SK-N-SH treated with all-trans-retinoic acid at 6 μM for 48 hours (cell line): ENCODE measurements around the gene ENTHD1.

ENCODE experiments used
- ARNTL ChIP-seq: fragments of 450-650 bp; formaldehyde crosslinking; IDR thresholded peaks from 2 replicates; pipeline ENCODE4 v1.5.0; 2020; ENCODE audit warnings: low read depth, mild to moderate bottlenecking, moderate library complexity, borderline replicate concordance
- ESRRG ChIP-seq: fragments of 250-450 bp; sonication (Bioruptor Pico); IDR thresholded peaks from 2 replicates; pipeline ENCODE4 v1.6.1; 2021; ENCODE audit warnings: mild to moderate bottlenecking
- GLIS3 ChIP-seq: fragments of 250-450 bp; sonication (Bioruptor Pico); IDR thresholded peaks from 2 replicates; pipeline ENCODE4 v1.5.0; 2020; ENCODE audit warnings: mild to moderate bottlenecking, moderate library complexity
- TCF4 ChIP-seq: fragments of 250-450 bp; sonication (Bioruptor Pico); IDR thresholded peaks from 2 replicates; pipeline ENCODE4 v1.8.0; 2021; ENCODE audit warnings: mild to moderate bottlenecking, moderate library complexity, borderline replicate concordance
- ZNF565 ChIP-seq: fragments of 450-650 bp; formaldehyde crosslinking; conservative IDR thresholded peaks from 2 replicates; pipeline ENCODE4 v1.5.0; 2020; ENCODE audit warnings: low read depth, mild to moderate bottlenecking, moderate library complexity
- ZNF70 ChIP-seq: fragments of 450-650 bp; formaldehyde crosslinking; IDR thresholded peaks from 2 replicates; pipeline ENCODE4 v1.5.0; 2020; ENCODE audit warnings: mild to moderate bottlenecking, moderate library complexity

DNA sequence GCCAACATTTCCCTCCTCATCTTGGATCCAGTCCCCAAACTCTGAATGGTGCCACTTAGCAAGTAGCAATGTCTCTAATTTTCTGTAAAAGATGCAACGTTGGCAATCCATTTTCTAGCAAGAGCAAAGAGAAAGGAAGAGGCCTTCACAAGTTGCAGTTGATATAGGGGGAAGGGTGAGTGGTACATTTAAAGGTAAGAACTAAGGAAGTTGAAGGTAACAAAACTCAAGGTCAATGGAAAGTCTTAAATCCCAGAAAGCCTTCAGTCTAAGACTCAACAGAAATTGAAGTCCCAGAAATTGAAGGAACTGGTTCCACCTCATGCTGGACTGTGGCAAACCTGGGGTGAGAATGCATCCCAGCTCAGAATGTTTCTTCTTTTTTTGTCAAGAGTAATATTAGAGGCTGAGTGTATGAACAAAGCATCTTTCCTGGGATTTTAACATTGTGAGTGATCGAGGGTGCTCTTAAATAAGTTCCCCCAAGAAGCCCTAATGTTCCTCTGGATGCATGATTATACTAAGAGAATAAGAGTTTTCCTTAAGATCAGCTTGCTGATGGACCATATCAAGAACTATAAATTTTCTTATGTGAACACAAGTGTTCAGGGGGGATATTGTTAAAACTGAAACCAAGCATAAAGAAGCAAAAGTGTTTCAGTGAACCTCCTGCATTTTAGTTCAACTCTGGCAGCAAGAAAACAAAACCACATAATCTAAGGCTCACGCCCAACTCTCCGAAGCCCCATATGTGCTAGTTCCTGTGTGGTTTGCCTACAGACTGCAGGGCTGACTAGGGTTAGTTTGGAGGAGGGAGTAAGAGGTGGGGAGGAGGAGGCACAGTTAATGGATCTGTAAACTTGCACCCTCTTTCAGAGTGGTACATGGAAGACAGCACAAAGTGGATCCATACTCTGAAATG lies 7.0 kb upstream of the ENTHD1 start, which contains the start of gene GRAP2:
- TF ChIP-seq GLIS3 (CRISPR knock-in tag) (no peak), ARNTL (CRISPR knock-in tag) (no peak), ZNF70 (CRISPR knock-in tag) (no peak), TCF4 (no peak), ESRRG (CRISPR knock-in tag) (no peak), ZNF565 (no peak)
